Stimulated activated CD4-positive, alpha-beta T cell treated with anti-CD3 and anti-CD28 coated beads, TNF-alpha, amount 100 ng/mL, for 4 hours (primary cell): Measurements from ENCODE around the gene SMIM23.

ENCODE experiments used
- DNase-seq, 3 experiments: peaks; one replicate each; pipeline ENCODE4 v3.0.0-alpha.2; 2020; ENCODE audit warnings: low read depth in 3 of 3

The SMIM23 gene

GRCh38 chr5:171785517-171785916 lies at the start of gene SMIM23:
Gene SMIM23 (plus strand): TSS chr5:171785817. CDS start chr5:171785872, 55 bp downstream.
- DNase-seq = no peak

GRCh38 chr5:171736976-171737891 lies 48.4 kb upstream of the SMIM23 start:
- no peak for DNase-seq

- no peak for DNase-seq
Measured at GRCh38 chr5:171738501-171738900, 47.1 kb upstream of the SMIM23 start.

GRCh38 chr5:171739271-171739670 lies 46.3 kb upstream of the SMIM23 start:
- DNase-seq = no peak

GRCh38 chr5:171743436-171744076 lies 42.1 kb upstream of the SMIM23 start:
- DNase-seq = no peak

GRCh38 chr5:171744264-171744663 lies 41.4 kb upstream of the SMIM23 start:
- DNase-seq = no peak

- no peak for DNase-seq
Measured at GRCh38 chr5:171744882-171745281, 40.7 kb upstream of the SMIM23 start.

GRCh38 chr5:171745602-171746001 lies 40.0 kb upstream of the SMIM23 start:
- no peak for DNase-seq

GRCh38 chr5:171747061-171747859 lies 38.4 kb upstream of the SMIM23 start:
- DNase-seq = no peak

GRCh38 chr5:171748720-171749119 lies 36.9 kb upstream of the SMIM23 start:
- no peak for DNase-seq

- no peak for DNase-seq
Measured at GRCh38 chr5:171749365-171749764, 36.3 kb upstream of the SMIM23 start.

GRCh38 chr5:171750311-171750788 lies 35.3 kb upstream of the SMIM23 start:
- no peak for DNase-seq

GRCh38 chr5:171755354-171755821 lies 30.2 kb upstream of the SMIM23 start:
- DNase-seq = no peak

GRCh38 chr5:171757853-171758535 lies 27.6 kb upstream of the SMIM23 start:
- DNase-seq = no peak

- DNase-seq = no peak
Measured at GRCh38 chr5:171759777-171760176, 25.8 kb upstream of the SMIM23 start.

GRCh38 chr5:171762021-171762608 lies 23.5 kb upstream of the SMIM23 start:
- no peak for DNase-seq

- DNase-seq = no peak
Measured at GRCh38 chr5:171762903-171763302, 22.7 kb upstream of the SMIM23 start.

GRCh38 chr5:171764265-171764664 lies 21.4 kb upstream of the SMIM23 start:
- DNase-seq = no peak

- DNase-seq = no peak
Measured at GRCh38 chr5:171766875-171767274, 18.7 kb upstream of the SMIM23 start.

- DNase-seq = no peak
Measured at GRCh38 chr5:171770153-171770552, 15.5 kb upstream of the SMIM23 start.

- no peak for DNase-seq
Measured at GRCh38 chr5:171771856-171772255, 13.8 kb upstream of the SMIM23 start.
